CD4-positive, alpha-beta memory T cell (primary cell): ENCODE measurements around the gene SH3RF1. TPM values are rescaled to one million over a fixed set of nuclear protein-coding genes. Genes with fewer than 3 reads are reported as not detected.
"Not testable (repeated sequence)": the region's sequence is repeated elsewhere in the genome, so short reads cannot be mapped to it uniquely, and the experiment has no call there.

Source experiments
- CTCF ChIA-PET: fragments of 350-600 bp; sonication (Branson Sonifier 250); formaldehyde crosslinking; loops from one replicate; lab custom pipeline; 2021; ENCODE audit warnings: inconsistent platforms; ENCODE audit not compliant: partially characterized antibody; lab: Charles Lee
- POLR2A ChIA-PET: fragments of 350-600 bp; sonication (Branson Sonifier 250); formaldehyde crosslinking; loops from one replicate; lab custom pipeline; 2021; ENCODE audit not compliant: partially characterized antibody; lab: Charles Lee
- DNase-seq, 5 donors: peaks; one replicate each; pipeline versions ENCODE4 v3.0.0 to v3.0.0-alpha.2; 2020 to 2022; ENCODE audit warnings: mixed read lengths in 1 of 5
- H3K27ac ChIP-seq: one replicate; pipeline ENCODE4 v1.7.0; 2013; ENCODE audit warnings: low read depth, low read length
- H3K27me3 ChIP-seq: 2 replicates; pipeline ENCODE4 v1.7.0; 2013; ENCODE audit warnings: mild to moderate bottlenecking, low read length, moderate library complexity; ENCODE audit not compliant: insufficient read depth
- H3K36me3 ChIP-seq: 2 replicates; pipeline ENCODE4 v1.7.0; 2013; ENCODE audit warnings: mild to moderate bottlenecking, low read length, moderate library complexity; ENCODE audit not compliant: insufficient read depth
- H3K4me1 ChIP-seq: 2 replicates; pipeline ENCODE4 v1.7.0; 2013; ENCODE audit warnings: mild to moderate bottlenecking, low read length, moderate library complexity; ENCODE audit not compliant: insufficient read depth
- H3K4me3 ChIP-seq, 2 donors: one replicate each; pipeline ENCODE4 v1.7.0; 2013; ENCODE audit warnings: low read length in 2 of 2, mild to moderate bottlenecking in 1 of 2
- H3K9me3 ChIP-seq, 2 donors: one replicate each; pipeline ENCODE4 v1.7.0; 2013; ENCODE audit warnings: low read length in 2 of 2, control low read depth in 1 of 2; ENCODE audit not compliant: control insufficient read depth in 1 of 2
- H3K27ac Mint-ChIP-seq, 7 donors: one replicate each; pipeline ENCODE4 v1.8.0; 2020 to 2021; ENCODE audit warnings: mixed read lengths in 7 of 7, mild to moderate bottlenecking in 6 of 7, inconsistent platforms in 3 of 7, moderate library complexity in 3 of 7
- H3K27me3 Mint-ChIP-seq, 2 donors: one replicate each; pipeline ENCODE4 v1.8.0; 2020 to 2021; ENCODE audit warnings: mixed read lengths in 2 of 2
- H3K36me3 Mint-ChIP-seq, 2 donors: one replicate each; pipeline ENCODE4 v1.8.0; 2020 to 2021; ENCODE audit warnings: mixed read lengths in 2 of 2, inconsistent platforms in 1 of 2, mild to moderate bottlenecking in 1 of 2
- H3K4me1 Mint-ChIP-seq, 4 donors: one replicate each; pipeline ENCODE4 v1.8.0; 2020 to 2021; ENCODE audit warnings: mixed read lengths in 4 of 4, mild to moderate bottlenecking in 1 of 4
- H3K4me3 Mint-ChIP-seq, 8 donors: one replicate each; pipeline ENCODE4 v1.8.0; 2020 to 2021; ENCODE audit warnings: mixed read lengths in 8 of 8, mild to moderate bottlenecking in 7 of 8, moderate library complexity in 6 of 8, inconsistent platforms in 3 of 8
- H3K9me3 Mint-ChIP-seq, 8 donors: one replicate each; pipeline ENCODE4 v1.8.0; 2020 to 2021; ENCODE audit warnings: mixed read lengths in 8 of 8, mild to moderate bottlenecking in 5 of 8, inconsistent platforms in 3 of 8, moderate library complexity in 1 of 8
- intact Hi-C: fragments of 100-400 bp; cut with micrococcal nuclease; formaldehyde crosslinking; loops from one replicate; pipeline ENCODE4 v1.15.1; 2023
- polyA plus RNA-seq, 2 donors: library from polyadenylated mRNA; unstranded; fragments of 300-500 nt; fragmentation: Illumina TruSeq; gene quantifications; one replicate each; pipeline ENCODE4 v1.2.3, GENCODE V29; 2021
- total RNA-seq, 2 experiments: library from RNA; stranded (reverse); gene quantifications; one replicate each; pipeline ENCODE4 v1.2.3, GENCODE V29; 2021

Gene SH3RF1
- total and polyA plus RNA-seq, 4 experiments from 2014 or later: 0.11 to 0.15 TPM; not detected in 2

GRCh38 chr4:169197206-169197605 lies 73.5 kb downstream of the SH3RF1 start:
- H3K4me3 Mint-ChIP-seq, H3K9me3 ChIP-seq, H3K4me3 ChIP-seq, DNase-seq, CTCF ChIA-PET, POLR2A ChIA-PET, H3K27me3 Mint-ChIP-seq, H3K36me3 ChIP-seq, H3K36me3 Mint-ChIP-seq, H3K27me3 ChIP-seq, H3K4me1 Mint-ChIP-seq, H3K27ac Mint-ChIP-seq, intact Hi-C loops, H3K27ac ChIP-seq, H3K4me1 ChIP-seq: not testable (repeated sequence)
- peaks cover 0 to 21% (median 9%) of the 10 kb centered on the region in 8 donors for H3K9me3 Mint-ChIP-seq

GRCh38 chr4:169195032-169195431 lies 75.7 kb downstream of the SH3RF1 start:
- no peaks in the 10 kb centered on the region for H3K36me3 ChIP-seq
- DNase-seq: no peak
- H3K27me3 ChIP-seq: no peaks in the 10 kb centered on the region
- H3K9me3 ChIP-seq: no peaks in the 10 kb centered on the region
- H3K4me3 ChIP-seq: no peak overlapping the region
- no peak overlapping the region for H3K27ac ChIP-seq
- intact Hi-C loops: no loop called here
- H3K36me3 Mint-ChIP-seq: no peaks in the 10 kb centered on the region
- peaks cover 0 to 21% (median 9%) of the 10 kb centered on the region in 8 donors for H3K9me3 Mint-ChIP-seq
- H3K4me3 Mint-ChIP-seq: no peak overlapping the region
- H3K27me3 Mint-ChIP-seq: peaks cover 3 to 4% of the 10 kb centered on the region in 2 donors
- H3K4me1 Mint-ChIP-seq: no peaks in the 10 kb centered on the region
- no peaks in the 10 kb centered on the region for H3K4me1 ChIP-seq
- H3K27ac Mint-ChIP-seq: no peak overlapping the region
- CTCF ChIA-PET: no interaction called here
- POLR2A ChIA-PET: no interaction called here

- POLR2A ChIA-PET, H3K27me3 ChIP-seq, H3K4me3 ChIP-seq, H3K36me3 ChIP-seq, H3K9me3 Mint-ChIP-seq, H3K36me3 Mint-ChIP-seq, H3K27me3 Mint-ChIP-seq, H3K4me3 Mint-ChIP-seq, H3K27ac Mint-ChIP-seq, H3K4me1 ChIP-seq, H3K9me3 ChIP-seq, CTCF ChIA-PET, H3K27ac ChIP-seq, DNase-seq, intact Hi-C loops, H3K4me1 Mint-ChIP-seq: not testable (repeated sequence)
Measured at GRCh38 chr4:169189968-169190367, 80.8 kb downstream of the SH3RF1 start.

GRCh38 chr4:169189372-169189771 lies 81.4 kb downstream of the SH3RF1 start:
- DNase-seq: no peak
- H3K9me3 Mint-ChIP-seq: peaks cover 0 to 7% (median 0%) of the 10 kb centered on the region in 8 donors
- ChIA-PET CTCF (no interaction called here), POLR2A (no interaction called here)
- no peak overlapping the region for H3K27ac Mint-ChIP-seq
- H3K4me3 Mint-ChIP-seq: no peak overlapping the region
- Histone ChIP-seq H3K4me3 (no peak overlapping the region), H3K36me3 (no peaks in the 10 kb centered on the region), H3K27ac (no peak overlapping the region), H3K9me3 (no peaks in the 10 kb centered on the region), H3K4me1 (no peaks in the 10 kb centered on the region), H3K27me3 (no peaks in the 10 kb centered on the region)
- H3K27me3 Mint-ChIP-seq: peaks cover 1 to 2% of the 10 kb centered on the region in 2 donors
- H3K36me3 Mint-ChIP-seq: no peaks in the 10 kb centered on the region
- intact Hi-C loops: no loop called here
- H3K4me1 Mint-ChIP-seq: no peaks in the 10 kb centered on the region

GRCh38 chr4:169188204-169188603 lies 82.6 kb downstream of the SH3RF1 start:
- Histone ChIP-seq H3K4me1 (no peaks in the 10 kb centered on the region), H3K36me3 (no peaks in the 10 kb centered on the region), H3K27me3 (no peaks in the 10 kb centered on the region), H3K27ac (no peak overlapping the region), H3K4me3 (no peak overlapping the region), H3K9me3 (no peaks in the 10 kb centered on the region)
- Mint-ChIP-seq H3K4me1 (no peaks in the 10 kb centered on the region), H3K9me3 (no peaks in the 10 kb centered on the region), H3K4me3 (no peak overlapping the region), H3K27ac (no peak overlapping the region), H3K27me3 (peaks cover 1 to 2% of the 10 kb centered on the region in 2 donors), H3K36me3 (no peaks in the 10 kb centered on the region)
- POLR2A ChIA-PET: no interaction called here
- DNase-seq: no peak
- intact Hi-C loops: no loop called here
- CTCF ChIA-PET: no interaction called here

- H3K4me1 ChIP-seq: no peaks in the 10 kb centered on the region
- no peak overlapping the region for H3K27ac Mint-ChIP-seq
Measured at GRCh38 chr4:169185133-169185956, 85.4 kb downstream of the SH3RF1 start.

GRCh38 chr4:169184686-169185085 lies 86.1 kb downstream of the SH3RF1 start:
- H3K36me3 ChIP-seq: no peaks in the 10 kb centered on the region
- H3K27me3 Mint-ChIP-seq: peaks cover 2 to 4% of the 10 kb centered on the region in 2 donors
- no peaks in the 10 kb centered on the region for H3K27me3 ChIP-seq
- no peak overlapping the region for H3K27ac Mint-ChIP-seq
- H3K4me3 Mint-ChIP-seq: no peak overlapping the region
- ChIA-PET CTCF (no interaction called here), POLR2A (no interaction called here)
- H3K4me1 ChIP-seq: no peaks in the 10 kb centered on the region
- no peaks in the 10 kb centered on the region for H3K36me3 Mint-ChIP-seq
- intact Hi-C loops: no loop called here
- no peaks in the 10 kb centered on the region for H3K9me3 ChIP-seq
- DNase-seq: no peak
- no peaks in the 10 kb centered on the region for H3K4me1 Mint-ChIP-seq
- no peak overlapping the region for H3K27ac ChIP-seq
- H3K4me3 ChIP-seq: no peak overlapping the region
- peaks cover 0 to 2% (median 0%) of the 10 kb centered on the region in 8 donors for H3K9me3 Mint-ChIP-seq

More at GRCh38 chr4:169185133-169185956, 85.4 kb downstream of the SH3RF1 start:
- Mint-ChIP-seq H3K36me3 (no peaks in the 10 kb centered on the region), H3K4me3 (no peak overlapping the region), H3K27me3 (peaks cover 2 to 4% of the 10 kb centered on the region in 2 donors), H3K9me3 (peaks cover 0 to 2% (median 0%) of the 10 kb centered on the region in 8 donors), H3K4me1 (no peaks in the 10 kb centered on the region)
- DNase-seq: no peak
- no peak overlapping the region for H3K4me3 ChIP-seq
- no peaks in the 10 kb centered on the region for H3K9me3 ChIP-seq
- ChIA-PET POLR2A (no interaction called here), CTCF (no interaction called here)
- H3K27ac ChIP-seq: no peak overlapping the region
- intact Hi-C loops: no loop called here
- H3K36me3 ChIP-seq: no peaks in the 10 kb centered on the region
- no peaks in the 10 kb centered on the region for H3K27me3 ChIP-seq
